GM21576 (cell line): ENCODE measurements around the gene CD48.
A peak's percentile ranks its signal among the peaks of the same experiment; 100 is the strongest.
"Not testable (repeated sequence)": the region's sequence is repeated elsewhere in the genome, so short reads cannot be mapped to it uniquely, and the experiment has no call there.

Experiments used
- ATAC-seq: cut with Tn5 transposase; IDR thresholded peaks from one replicate; pipeline ENCODE4 v1.9.1; 2021; ENCODE audit warnings: mild to moderate bottlenecking, moderate library complexity; ENCODE audit not compliant: unreplicated experiment

Gene CD48

DNA sequence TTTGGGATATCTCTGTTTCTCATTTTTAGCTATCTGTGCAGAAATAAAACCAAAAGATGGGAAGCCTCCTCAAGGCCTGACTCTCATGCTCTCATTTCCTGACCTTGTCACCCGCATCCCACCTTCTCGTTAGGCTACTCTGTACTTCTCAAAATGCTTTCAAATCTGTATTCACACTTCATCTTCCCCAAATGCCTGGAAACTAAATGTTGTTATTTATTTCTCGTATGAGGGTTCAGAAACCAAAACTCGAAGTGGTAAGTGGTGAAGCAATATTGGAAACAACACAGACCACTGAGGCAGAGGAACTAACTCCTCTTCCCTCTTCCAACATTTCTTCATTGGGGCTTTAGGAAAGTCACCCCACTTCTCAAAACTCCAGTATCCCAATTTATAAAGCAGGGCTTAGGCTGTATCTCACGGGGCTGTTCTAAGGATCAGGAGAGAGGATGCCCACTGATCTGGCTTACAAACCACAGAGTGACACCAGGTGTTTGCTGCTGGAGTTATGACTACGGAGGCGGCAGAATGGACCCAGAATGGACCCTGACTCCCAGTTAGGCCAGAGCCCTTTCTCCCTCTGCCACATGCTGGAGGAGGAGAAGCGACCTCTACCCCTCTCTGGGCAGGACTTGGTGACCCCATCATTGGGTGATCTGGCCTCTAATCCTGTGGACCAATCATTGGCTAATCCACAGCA is 31.0 kb upstream of the CD48 start:
- ATAC-seq = no peak

DNA sequence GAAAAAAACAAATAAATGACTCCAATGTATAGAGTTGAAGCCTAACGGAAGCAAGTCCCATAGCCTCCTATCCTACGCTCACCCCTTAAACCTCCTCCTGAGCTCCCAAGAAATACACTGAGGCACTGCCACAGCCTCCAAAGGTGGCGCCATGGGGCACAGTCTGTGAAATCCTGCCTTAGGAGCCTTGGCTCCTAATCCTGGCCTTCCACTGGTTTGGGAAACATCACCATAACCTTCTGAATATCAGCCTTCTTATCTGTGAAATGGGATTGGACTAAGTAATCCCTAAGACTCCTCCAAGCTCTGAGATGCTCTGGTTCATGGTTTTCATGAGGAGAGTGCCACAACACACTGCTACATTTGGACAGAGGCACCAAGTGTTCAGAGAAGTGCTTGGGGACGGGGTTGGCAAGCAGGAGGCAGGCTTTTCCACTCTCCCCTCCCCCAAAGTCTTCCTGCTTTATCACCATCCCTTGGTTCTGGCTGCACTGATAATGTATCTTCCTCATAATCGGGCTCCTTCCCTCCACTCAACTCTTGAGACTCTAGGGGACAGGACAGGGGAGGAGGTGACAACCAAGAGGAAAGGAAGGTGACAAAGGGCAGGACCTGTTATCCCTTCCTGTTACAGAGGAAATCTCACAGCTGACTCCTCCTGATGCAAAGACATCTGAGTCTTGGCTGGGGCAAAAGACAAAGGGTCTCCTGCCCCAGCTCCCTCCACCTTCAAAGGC is 30.2 kb upstream of the CD48 start:
- no peak for ATAC-seq

DNA sequence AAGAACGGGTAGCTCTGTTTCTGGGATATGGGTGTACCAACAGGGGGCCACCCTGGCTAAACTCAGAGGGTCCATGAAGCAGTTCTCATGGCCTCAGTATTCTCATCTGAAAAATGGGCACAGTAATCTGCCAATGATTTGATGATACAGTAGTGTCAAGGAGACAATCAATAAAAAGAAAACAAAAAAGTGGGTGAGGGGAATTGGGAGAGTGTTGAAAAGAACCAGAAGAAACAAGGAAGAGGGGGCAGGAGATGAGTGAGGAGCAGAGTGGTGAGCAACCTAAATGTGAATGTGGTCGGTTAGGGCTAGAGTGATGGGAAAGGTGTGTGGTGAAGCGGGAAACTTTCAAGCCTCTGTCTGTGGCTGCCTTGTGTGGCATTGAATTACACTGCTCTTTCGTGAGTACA is 29.5 kb upstream of the CD48 start:
- no peak for ATAC-seq

DNA sequence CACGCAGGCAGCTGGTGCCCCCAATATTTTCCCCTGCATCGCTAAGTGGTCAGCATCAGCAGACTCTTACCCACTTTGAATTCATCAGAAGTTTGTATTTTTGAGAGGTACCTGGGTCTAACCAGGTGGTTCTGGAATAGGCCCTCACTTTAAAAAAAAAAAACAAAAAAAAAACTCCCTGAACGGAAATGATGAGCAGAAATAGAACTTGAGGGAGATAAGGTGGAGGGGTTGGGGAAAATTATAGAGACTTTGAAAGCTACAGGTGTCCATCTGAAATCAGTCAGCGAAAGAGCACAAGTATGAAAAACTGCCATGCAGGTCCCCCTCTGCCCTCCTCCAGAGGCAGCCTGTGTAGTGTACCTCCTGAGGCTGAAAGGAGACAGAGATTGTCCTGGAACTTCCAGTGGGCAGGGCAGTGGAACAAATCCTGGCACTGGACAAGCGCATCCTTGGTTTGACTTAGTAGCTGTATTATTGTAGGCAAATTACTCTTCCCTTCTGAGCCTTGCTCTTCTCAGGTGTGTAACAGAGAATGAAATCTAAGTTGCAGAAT is 28.6 kb upstream of the CD48 start:
- ATAC-seq = no peak

DNA sequence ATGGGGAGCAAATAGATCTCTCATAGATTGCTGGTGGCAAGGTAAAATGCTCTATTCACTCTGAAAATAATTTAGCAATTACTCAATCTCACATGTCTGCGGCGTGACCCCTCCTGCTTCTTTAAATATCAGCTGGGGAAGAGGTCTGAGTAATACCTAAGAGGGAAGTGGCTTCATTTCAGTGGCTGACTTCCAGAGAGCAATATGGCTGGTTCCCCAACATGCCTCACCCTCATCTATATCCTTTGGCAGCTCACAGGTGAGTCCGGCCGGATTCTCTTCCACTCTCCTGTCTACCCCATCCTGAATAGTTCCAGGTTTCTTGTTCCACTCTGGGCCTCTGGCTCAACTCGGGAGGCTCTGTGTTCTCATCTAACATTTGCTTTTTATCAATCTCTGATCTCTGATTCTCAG is 27.5 kb upstream of the CD48 start, which contains the start of gene SLAMF7:
Gene SLAMF7 (plus strand): TSS at position 150 of the 414 bp plus-strand sequence. CDS start 55 bp downstream, at position 205.
- ATAC-seq = peak; percentile 55

DNA sequence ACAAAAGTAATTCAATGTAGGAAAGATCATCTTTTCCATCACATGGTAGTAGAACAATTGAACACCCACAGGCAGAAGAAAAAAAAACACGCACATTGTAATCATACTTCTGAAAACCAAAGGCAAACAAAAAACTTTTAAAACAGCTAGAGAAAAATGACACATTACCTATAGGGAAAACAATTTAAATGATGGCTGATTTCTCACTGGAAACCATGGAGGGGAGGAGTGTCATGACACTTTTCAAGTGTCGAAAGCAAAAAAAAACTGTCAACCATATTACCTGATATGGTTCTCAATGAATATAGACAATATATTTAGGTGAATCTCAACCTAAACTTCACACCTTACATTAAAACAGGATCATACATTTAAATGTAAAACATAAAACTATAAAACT is 26.6 kb upstream of the CD48 start:
- no peak for ATAC-seq

DNA sequence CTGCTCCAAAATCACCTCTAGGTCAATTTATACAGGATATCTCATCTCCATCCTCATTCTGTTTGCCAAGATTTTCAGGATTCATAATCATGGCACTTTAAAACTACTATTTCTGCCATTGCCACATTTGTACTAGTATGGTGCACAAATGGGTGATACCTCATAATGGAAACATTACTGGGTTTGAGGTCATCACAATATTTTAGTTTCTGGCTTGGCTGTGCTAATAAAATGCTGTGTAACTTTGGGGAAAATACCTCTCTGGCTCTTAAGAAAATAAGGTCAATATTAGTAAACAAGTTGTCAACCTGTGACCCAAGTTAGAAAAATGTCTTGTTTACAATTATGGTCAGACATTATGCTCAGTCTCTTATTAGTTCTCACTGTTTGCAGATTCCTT is 22.7 kb upstream of the CD48 start:
- no peak for ATAC-seq

DNA sequence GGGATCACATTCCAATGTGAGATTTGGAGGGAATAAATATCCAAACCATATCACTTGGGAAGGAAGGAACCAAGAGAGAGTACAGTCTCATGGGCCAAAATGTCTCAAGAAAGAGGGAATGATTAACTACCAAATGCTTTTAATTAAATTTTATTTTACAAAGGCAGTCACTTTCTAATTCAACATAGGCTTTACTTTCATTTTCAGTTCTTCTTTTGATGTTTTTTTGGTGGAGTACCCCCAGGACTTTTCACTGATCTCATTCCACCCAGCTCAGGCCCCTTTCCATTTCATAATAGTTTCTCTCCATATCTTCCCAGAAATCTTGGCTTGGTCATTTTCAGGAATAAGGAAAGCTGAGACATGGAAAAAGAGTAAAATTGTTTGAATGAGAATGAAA is 22.3 kb upstream of the CD48 start:
- no peak for ATAC-seq

DNA sequence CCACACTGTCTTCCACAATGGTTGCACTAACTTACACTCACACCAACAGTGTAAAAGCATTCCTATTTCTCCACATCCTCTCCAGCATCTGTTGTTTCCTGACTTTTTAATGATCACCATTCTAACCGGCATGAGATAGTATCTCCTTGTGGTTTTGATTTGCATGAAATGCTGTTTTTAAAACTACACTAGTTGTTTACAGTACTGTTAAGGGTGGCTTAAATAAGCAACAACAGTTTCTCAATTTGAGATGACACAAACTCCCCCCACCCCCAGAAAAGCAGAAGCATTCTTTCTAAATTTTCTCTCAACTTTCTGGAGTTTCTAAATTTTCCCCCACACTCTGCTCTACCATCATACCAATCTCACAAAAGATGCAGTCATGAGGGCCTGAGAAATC is 20.4 kb upstream of the CD48 start:
- ATAC-seq = no peak

DNA sequence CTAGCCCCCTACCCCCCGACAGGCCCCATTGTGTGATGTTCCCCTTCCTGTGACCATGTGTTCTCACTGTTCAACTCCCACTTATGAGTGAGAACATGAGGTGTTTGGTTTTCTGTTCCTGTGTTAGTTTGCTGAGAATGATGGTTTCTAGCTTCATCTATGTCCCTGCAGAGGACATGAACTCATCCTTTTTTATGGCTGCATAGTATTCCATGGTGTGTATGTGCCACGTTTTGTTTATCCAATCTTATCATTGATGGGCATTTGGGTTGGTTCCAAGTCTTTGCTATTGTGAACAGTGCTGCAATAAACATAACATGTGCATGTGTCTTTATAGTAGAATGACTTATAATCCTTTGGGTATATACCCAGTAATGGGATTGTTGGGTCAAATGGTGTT is 19.9 kb upstream of the CD48 start:
- ATAC-seq = not testable (repeated sequence)

DNA sequence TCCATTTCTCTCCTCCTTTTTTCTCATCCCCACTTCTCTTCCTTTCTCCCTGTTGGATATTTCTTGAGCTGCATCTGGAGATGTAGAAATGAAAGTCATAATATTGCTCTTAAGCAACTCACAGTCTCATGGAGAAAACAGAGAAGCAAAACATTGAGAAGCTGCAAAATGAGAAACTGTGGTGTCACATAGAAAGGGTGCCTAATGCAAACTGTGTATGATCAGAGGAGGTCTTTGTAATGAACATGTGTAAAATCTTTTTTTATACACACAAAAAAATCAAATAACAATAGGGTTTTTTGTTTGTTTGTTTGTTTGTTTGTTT is 15.7 kb upstream of the CD48 start:
- no peak for ATAC-seq

DNA sequence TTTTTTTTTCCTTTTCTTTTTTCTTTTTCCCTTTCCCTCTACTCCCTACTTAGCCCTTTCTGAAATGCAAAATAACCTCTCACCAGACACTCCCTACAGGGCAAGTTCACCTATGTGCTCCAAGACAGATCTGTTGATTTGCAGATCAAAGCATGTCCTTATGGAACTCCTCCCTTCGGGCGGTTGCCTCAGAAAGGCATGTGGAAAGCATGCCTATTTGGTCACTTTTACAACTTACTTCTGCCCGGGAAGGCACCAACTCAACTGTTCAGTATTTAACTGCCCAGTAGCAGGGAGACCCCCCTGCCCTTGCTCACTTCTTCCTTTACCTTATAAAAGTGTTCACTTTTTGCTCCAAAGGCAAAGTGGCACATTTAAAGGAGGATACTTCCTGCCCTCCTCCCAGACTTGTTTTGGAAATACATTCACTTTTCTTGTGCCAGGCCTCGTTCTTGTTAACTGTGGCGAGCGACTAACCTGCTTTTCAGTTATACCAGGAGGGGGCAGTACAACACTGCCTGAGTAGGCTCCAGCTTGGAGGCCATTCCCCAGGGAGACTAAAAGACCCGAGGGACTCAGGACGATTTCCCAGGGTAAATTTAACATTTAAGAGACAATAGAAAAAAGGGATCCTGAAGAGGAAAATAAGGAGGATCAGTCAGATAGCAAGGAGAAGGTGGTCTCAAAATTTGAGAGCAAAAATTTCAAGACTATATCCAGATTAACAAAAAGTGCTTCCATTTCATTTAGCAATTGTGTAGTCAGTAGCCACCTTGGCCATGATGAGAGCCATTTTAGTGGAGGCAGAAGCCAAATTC is 15.1 kb upstream of the CD48 start:
- ATAC-seq = peak; percentile 44

DNA sequence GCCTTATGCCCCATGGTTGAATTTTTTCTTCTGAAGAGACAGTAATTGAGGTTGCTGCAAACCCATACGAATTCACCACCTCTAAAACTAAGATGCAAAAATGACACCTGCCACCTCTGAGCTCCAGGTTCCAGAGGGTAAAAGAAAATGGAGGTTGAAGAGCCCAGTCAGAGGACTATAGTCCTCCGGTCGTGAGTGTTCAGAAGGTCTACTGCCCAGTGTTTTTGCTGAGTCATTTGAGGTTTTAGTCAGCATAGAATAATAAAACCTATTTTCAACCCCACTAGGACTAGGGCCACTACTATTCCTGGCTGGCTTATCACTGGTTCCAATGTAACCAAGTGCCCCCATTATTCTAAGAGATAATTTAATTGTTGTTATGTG is 14.5 kb upstream of the CD48 start:
- no peak for ATAC-seq

DNA sequence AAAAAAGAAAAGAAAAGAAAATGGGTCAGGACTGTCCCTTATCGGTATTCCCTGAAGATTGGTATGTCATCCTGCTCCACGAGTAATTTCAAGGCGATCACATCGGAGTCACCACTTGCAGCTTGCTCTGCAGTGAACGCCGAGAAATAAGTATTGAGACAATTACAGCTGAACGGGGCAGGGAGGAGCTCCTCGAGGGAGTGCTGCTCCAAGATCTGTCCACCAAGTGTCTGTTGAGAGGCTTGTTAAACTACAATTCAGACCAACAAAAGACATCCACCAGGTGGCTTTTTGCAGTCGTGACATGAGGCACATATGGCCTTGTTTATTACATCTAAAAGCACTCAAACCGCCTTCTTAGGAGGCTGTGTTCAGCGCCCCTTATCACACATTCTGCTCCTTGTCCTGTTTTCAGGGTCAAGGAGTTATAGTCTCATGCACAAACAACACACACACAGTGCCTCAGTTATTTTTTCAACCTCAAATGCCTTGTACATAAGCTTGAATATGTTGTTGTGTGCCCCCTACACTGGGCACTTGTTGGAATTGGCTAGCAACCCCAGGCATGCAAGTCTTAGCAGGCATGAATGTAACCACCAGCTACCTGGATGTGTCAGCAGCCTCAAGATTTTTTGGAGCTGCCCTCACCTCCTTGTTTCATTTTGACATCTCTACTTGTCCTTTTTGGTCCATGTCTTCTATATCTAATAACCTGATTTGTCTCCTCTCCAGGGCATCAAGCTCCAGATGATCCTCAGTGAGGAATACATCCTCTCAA is 13.0 kb upstream of the CD48 start:
- no peak for ATAC-seq

DNA sequence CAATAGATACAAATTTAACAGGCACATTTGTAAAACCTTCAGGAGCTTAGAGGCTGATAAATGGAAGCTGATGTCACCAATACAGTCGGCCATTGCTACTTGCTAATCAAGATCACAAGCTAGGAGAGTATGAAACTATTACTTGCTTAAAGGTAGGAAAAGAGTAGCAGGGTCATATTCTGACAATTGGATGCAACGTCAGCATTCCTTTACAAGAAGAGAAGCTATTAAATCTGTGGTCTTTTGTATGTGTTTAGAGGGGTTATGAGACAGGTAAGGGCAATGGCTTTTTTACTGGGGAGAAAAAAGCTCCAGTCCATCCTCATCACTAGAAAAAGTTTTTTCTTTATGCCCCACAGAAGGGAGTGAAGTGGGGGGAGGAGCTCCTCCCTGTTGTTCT is 11.7 kb upstream of the CD48 start:
- no peak for ATAC-seq

DNA sequence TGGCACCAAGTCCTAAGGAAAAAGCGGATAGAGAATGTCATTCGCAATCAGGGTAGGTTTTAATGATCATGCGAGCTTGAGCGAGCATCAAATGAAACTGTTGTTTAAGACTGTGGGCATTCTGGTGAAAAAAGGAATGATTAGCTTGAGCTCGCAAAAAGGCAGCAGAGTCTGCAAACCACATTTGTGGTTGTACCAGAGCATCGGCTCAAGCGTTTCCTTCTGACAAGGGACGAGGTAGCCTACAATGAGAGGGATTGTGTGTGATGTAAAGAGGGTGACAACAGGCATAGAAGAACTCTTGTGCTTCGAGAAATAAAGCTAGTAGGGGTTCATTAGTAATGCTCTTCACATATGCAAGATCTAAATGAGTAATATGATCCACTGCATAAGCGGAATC is 11.1 kb upstream of the CD48 start:
- ATAC-seq = no peak

DNA sequence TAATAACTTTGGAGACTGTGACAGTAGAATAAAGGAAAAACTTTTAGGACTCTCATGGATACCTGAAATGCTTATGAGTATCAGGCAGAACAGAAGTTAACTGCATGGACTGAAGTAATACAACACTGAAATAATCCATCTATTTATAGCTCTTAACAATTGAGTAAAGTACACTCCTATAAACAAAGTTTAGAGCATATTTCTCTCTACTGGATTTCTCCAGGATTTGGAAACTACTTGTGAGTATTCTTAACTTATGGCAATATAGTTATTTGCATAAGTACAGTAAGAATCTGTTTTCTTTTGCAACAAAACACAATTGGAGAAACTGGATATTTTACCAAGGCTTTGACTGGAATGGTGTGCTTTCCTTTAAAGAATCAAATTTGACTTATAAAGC is 9.9 kb upstream of the CD48 start:
- no peak for ATAC-seq

DNA sequence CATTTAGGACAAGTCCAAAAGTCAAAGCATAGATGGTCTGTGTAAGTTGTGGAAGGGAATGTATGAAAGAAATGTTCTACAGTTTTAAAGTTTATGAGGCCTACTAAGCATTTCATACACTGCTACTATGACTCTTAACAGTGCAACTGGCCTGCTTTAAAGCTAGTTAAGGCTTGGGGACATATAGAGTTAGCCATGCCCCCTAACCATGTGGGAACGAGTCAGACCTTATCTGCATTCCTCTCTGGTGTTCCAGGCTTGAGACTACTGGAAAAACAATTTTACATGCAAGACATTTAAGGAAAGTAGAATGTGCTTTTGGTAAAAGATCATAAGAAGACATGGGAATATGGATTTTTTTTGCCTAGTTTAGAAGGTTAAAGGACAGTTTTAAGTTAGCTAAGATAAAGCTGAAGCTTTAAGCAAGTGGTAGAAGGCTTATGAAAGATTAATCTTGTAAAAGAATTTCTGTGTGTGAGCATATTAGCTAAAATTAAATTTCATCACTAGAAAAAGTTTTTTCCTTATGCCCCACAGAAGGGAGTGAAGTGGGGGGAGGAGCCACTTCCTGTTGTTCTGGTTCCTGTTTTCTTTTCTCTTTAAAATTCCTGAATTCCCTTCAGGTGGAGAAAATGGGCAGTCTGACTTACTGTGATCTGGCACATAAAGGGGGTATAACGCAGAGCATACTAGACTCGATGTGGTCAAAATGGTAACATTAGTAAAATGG is 8.9 kb upstream of the CD48 start:
- no peak for ATAC-seq

DNA sequence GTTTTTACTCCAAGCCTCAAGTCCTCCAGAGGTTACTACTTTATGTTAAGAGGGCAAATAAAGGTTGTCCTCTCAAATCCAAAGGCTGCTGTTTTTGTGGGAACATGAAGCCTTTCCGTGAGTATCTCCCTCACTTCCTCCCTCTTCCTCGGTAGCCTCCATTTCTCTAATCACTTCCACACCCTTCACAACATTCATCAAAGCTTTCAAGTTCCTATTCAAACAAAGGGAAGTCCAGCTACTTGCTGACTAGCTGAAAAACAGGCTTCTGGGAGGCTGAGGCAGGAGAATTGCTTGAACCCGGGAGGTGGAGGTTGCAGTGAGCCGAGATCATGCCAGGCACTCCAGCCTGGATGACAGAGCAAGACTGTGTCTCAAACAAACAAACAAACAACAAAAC is 6.6 kb upstream of the CD48 start:
- ATAC-seq = no peak

DNA sequence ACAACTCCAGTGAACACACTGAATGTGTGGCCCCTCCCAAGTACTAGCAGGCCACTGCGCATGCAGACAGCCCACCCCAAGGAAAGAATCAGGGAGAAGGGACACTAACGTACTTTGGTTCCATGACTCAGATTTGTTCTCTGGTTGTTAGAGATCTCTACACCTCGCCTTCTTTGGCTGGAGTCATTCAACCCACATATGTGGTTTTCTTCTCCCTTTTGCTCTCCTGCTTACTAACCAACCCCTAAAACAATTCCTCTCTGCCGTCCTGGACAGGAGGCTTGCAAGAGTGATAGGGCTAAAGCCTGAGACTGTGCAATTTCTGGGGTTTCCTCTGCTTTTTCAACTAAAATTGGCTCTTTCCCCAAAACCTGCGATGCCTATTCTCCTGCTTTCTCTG is 5.7 kb upstream of the CD48 start:
- no peak for ATAC-seq
